Suprapubic skin (tissue), 3 donors: ENCODE data around the gene DHRS7.

Source experiments
- CTCF ChIP-seq, 2 donors: fragments of 200-600 bp in 1 of 2; fragments of 450-650 bp in 1 of 2; sonication (generic) in 1 of 2; IDR thresholded peaks; one replicate each; pipeline ENCODE4 v1.5.1; 2016 to 2019; ENCODE audit warnings: antibody characterized with exemption in 2 of 2, mild to moderate bottlenecking in 1 of 2, moderate library complexity in 1 of 2
- POLR2A ChIP-seq, 2 donors: fragments of 450-650 bp; IDR thresholded peaks; one replicate each; pipeline ENCODE4 v1.6.1; 2017; ENCODE audit warnings: antibody characterized with exemption in 2 of 2, mild to moderate bottlenecking in 2 of 2, moderate library complexity in 2 of 2

- no peak for TF ChIP-seq CTCF (IDR thresholded peaks at IDR 0.05)
- TF ChIP-seq POLR2A (IDR thresholded peaks at IDR 0.05), result no peak
Observed at GRCh38 chr14:60179431-60179869, 14.3 kb upstream of the DHRS7 start.
